ENCODE results near the gene SLC12A8.

DNA sequence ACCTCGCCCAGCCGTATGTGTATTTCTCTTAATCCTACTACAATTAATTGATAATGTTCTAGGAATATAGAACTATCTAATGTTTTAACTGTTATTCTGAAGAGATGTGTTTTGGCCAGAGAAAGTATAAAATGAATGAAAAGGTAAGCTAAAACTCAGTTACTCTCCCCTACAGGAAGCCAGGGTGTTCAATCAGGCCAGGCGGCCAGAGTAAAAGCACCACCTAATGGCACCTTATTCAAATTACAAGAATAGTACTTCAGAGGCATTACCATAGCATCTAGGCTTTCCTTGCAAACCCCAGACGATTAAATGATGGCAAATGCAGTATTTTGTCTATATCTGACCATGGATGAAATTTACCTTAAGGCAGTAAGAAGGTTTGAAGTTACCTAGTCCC, 10.4 kb downstream of the SLC12A8 start:
- TF ChIP-seq, protein P1, sequence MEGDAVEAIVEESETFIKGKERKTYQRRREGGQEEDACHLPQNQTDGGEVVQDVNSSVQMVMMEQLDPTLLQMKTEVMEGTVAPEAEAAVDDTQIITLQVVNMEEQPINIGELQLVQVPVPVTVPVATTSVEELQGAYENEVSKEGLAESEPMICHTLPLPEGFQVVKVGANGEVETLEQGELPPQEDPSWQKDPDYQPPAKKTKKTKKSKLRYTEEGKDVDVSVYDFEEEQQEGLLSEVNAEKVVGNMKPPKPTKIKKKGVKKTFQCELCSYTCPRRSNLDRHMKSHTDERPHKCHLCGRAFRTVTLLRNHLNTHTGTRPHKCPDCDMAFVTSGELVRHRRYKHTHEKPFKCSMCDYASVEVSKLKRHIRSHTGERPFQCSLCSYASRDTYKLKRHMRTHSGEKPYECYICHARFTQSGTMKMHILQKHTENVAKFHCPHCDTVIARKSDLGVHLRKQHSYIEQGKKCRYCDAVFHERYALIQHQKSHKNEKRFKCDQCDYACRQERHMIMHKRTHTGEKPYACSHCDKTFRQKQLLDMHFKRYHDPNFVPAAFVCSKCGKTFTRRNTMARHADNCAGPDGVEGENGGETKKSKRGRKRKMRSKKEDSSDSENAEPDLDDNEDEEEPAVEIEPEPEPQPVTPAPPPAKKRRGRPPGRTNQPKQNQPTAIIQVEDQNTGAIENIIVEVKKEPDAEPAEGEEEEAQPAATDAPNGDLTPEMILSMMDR (IDR thresholded peaks at IDR 0.05): peak; percentile 50
- no peak for TF ChIP-seq EZH2phosphoT487 (IDR thresholded peaks at IDR 0.05)
